Suprapubic skin (tissue), 4 donors: ENCODE data around the gene MYO3A. TPM values are rescaled to one million over a fixed set of nuclear protein-coding genes. Genes with fewer than 3 reads are reported as not detected.

Source experiments
- DNase-seq, 2 donors: peaks; one replicate each; pipeline ENCODE4 v3.0.0-alpha.2; 2019; ENCODE audit warnings: low spot score in 2 of 2
- H3K27ac ChIP-seq: fragments of 200-600 bp; sonication (generic); one replicate; pipeline ENCODE4 v1.5.1; 2019
- H3K27me3 ChIP-seq: fragments of 200-600 bp; sonication (generic); one replicate; pipeline ENCODE4 v1.5.1; 2019
- H3K36me3 ChIP-seq: fragments of 200-600 bp; sonication (generic); one replicate; pipeline ENCODE4 v1.5.1; 2019
- H3K4me1 ChIP-seq: fragments of 200-600 bp; sonication (generic); one replicate; pipeline ENCODE4 v1.5.1; 2019
- H3K4me3 ChIP-seq: fragments of 200-600 bp; sonication (generic); one replicate; pipeline ENCODE4 v1.5.1; 2019; ENCODE audit warnings: mild to moderate bottlenecking
- H3K9me3 ChIP-seq: fragments of 200-600 bp; sonication (generic); one replicate; pipeline ENCODE4 v1.5.1; 2019
- EP300 ChIP-seq: sonication (generic); formaldehyde crosslinking; IDR thresholded peaks from one replicate; pipeline ENCODE4 v1.6.1; 2017; ENCODE audit warnings: antibody characterized with exemption
- POLR2A ChIP-seq, 2 donors: fragments of 450-650 bp; IDR thresholded peaks; one replicate each; pipeline ENCODE4 v1.6.1; 2017; ENCODE audit warnings: antibody characterized with exemption in 2 of 2, mild to moderate bottlenecking in 2 of 2, moderate library complexity in 2 of 2
- POLR2AphosphoS5 ChIP-seq, 3 donors: sonication (generic); formaldehyde crosslinking; IDR thresholded peaks; one replicate each; pipeline ENCODE4 v1.6.1; 2017; ENCODE audit warnings: antibody characterized with exemption in 3 of 3
- WGBS: methylation state at CpG from one replicate; pipeline ENCODE4 v1.1.5; 2018; 5-methylcytosine and 5-hydroxymethylcytosine counted together
- total RNA-seq, 4 donors: library from RNA; depleted of rRNA; stranded (reverse); fragments of >200 nt; gene quantifications; one replicate each; pipeline ENCODE4 v1.1.0, GENCODE V29; 2016
- TF ChIP-seq, protein P1 (sequence below), 2 donors: fragments of 200-600 bp in 1 of 2; fragments of 450-650 bp in 1 of 2; sonication (generic) in 1 of 2; IDR thresholded peaks; one replicate each; pipeline ENCODE4 v1.5.1; 2016 to 2019; ENCODE audit warnings: antibody characterized with exemption in 2 of 2, mild to moderate bottlenecking in 1 of 2, moderate library complexity in 1 of 2

The MYO3A gene
- total RNA-seq, 4 donors from 2014 or later: 1.4 to 8.1 (median 3.9) TPM

DNA sequence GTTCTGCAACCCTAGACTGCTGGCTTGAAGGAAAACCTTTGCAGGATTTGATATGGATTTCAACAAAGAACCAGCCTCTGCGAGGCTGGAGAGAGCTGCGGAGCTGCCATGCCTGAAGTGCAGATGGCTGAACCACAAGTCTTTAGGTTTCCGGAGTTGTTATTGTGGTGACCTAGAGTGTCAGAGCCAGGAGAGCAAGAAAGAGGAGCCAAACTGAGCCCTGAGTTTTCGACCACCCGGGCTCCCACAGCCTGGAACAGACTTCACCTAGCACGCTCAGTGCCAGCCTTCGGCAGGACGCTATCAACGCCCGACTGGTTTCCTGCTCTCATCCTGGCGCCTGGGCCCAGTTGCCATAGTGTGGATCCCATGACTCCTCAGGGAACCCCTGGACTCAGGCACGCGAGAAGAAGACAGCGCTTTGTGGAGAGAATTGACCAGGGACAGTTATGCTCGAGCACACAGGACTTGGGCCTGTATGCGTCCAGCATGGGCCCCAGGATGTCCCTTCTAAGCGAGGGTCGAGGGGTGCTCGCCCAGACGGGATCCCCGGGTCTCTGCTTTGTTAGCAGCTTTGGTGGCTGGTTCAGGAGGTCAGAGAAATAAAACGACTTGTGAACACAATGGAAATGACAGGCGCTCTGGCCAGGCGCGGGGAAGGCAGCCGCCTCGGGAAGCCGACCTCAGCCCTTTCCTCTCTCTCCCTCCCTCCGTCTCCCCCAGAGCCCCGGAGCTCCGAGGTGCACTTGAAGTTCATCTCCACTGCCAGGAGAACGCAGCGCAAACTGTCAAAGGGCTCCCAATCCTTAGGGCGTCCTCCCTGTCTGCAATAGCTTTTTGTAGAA is 280.7 kb downstream of the MYO3A start:
- H3K9me3 ChIP-seq: no peaks in the 10 kb centered on the region
- H3K4me3 ChIP-seq: peak overlapping the region; percentile 28
- no peak for DNase-seq
- no peak overlapping the region for H3K27ac ChIP-seq
- peaks cover 40% of the 10 kb centered on the region for H3K4me1 ChIP-seq
- WGBS: 6% methylated on average over 24 of the region's 34 CpGs
- no peaks in the 10 kb centered on the region for H3K36me3 ChIP-seq
- TF ChIP-seq POLR2AphosphoS5 (IDR thresholded peaks at IDR 0.05) (no peak), EP300 (no peak), POLR2A (IDR thresholded peaks at IDR 0.05) (no peak)
- TF ChIP-seq, protein P1, sequence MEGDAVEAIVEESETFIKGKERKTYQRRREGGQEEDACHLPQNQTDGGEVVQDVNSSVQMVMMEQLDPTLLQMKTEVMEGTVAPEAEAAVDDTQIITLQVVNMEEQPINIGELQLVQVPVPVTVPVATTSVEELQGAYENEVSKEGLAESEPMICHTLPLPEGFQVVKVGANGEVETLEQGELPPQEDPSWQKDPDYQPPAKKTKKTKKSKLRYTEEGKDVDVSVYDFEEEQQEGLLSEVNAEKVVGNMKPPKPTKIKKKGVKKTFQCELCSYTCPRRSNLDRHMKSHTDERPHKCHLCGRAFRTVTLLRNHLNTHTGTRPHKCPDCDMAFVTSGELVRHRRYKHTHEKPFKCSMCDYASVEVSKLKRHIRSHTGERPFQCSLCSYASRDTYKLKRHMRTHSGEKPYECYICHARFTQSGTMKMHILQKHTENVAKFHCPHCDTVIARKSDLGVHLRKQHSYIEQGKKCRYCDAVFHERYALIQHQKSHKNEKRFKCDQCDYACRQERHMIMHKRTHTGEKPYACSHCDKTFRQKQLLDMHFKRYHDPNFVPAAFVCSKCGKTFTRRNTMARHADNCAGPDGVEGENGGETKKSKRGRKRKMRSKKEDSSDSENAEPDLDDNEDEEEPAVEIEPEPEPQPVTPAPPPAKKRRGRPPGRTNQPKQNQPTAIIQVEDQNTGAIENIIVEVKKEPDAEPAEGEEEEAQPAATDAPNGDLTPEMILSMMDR (IDR thresholded peaks at IDR 0.05): no peak
- peaks cover 92% of the 10 kb centered on the region for H3K27me3 ChIP-seq

DNA sequence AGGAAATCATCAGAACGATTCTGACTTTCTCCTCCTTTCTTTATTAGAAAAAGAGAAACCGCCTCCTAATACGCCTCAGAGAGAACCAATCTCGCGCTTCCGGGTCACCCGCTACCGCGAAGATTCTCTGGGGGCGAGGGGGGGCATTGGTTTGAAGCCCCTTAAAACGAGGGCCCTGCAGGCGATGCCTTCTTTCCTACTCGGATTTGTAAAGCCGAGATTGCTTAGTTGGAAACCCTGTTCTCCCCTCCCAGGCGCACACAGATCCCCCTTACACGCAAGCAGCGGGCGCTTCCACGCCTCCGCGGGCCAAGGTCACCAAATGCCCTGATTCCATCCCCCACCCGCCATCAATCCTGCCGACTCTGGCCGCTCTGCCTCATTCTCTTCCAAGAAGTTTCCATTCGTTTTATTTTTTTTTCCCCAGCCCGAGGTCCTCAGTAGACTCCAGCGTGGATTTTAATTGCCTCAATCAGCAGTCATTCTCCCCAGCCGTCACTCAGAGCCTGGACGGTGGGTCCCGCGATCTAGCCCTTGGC is 281.4 kb downstream of the MYO3A start:
- Histone ChIP-seq H3K4me3 (peak overlapping the region; percentile 28), H3K27me3 (peaks cover 92% of the 10 kb centered on the region), H3K9me3 (no peaks in the 10 kb centered on the region), H3K27ac (no peak overlapping the region), H3K4me1 (peaks cover 40% of the 10 kb centered on the region), H3K36me3 (no peaks in the 10 kb centered on the region)
- WGBS: 1% methylated on average over 31 of the region's 31 CpGs
- TF ChIP-seq EP300 (no peak), POLR2A (IDR thresholded peaks at IDR 0.05) (no peak), POLR2AphosphoS5 (IDR thresholded peaks at IDR 0.05) (no peak)
- TF ChIP-seq, protein P1 (IDR thresholded peaks at IDR 0.05): no peak
- no peak for DNase-seq

DNA sequence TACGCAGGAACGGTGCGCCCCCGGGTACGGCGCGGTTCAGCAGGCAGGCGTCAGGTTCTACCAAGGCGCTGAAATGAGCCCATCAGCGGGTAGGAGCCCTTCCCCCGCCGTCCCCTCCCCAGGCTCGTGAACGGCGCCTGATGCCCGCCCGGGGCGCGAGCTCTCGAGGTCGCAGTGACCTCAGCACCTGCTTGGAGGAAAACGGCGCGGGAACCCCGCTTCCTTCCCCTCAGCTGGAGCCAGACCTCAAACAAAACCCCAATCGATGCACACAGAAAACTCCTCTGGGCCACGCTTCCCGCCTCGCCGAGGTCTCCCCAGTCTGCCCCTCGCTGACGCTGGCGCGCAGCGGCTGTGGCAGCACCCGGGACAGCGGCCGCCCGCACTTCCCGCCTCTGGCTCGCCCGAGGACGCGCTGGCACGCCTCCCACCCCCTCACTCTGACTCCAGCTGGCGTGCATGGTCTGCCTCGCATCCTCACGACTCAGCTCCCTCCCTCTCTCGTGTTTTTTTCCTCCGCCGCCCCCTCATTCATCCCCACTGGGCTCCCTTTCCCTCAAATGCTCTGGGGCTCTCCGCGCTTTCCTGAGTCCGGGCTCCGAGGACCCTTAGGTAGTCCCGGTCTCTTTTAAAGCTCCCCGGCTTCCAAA is 282.0 kb downstream of the MYO3A start:
- Histone ChIP-seq H3K4me1 (peaks cover 40% of the 10 kb centered on the region), H3K27me3 (peaks cover 96% of the 10 kb centered on the region), H3K27ac (no peak overlapping the region), H3K9me3 (no peaks in the 10 kb centered on the region), H3K36me3 (no peaks in the 10 kb centered on the region), H3K4me3 (peak overlapping the region; percentile 28)
- no peak for TF ChIP-seq POLR2AphosphoS5 (IDR thresholded peaks at IDR 0.05)
- TF ChIP-seq, protein P1 (IDR thresholded peaks at IDR 0.05): no peak
- TF ChIP-seq POLR2A (IDR thresholded peaks at IDR 0.05): no peak
- TF ChIP-seq EP300: no peak
- DNase-seq: no peak
- WGBS: 1% methylated on average over 28 of the region's 57 CpGs

- Histone ChIP-seq H3K36me3 (no peaks in the 10 kb centered on the region), H3K27ac (no peak within 1 kb of the TSS), H3K4me3 (peak within 1 kb of the TSS; percentile 28), H3K4me1 (peaks cover 39% of the 10 kb centered on the region), H3K9me3 (no peaks in the 10 kb centered on the region), H3K27me3 (peaks cover 100% of the 10 kb centered on the region)
- TF ChIP-seq POLR2A (IDR thresholded peaks at IDR 0.05): no peak
- TF ChIP-seq, protein P1 (IDR thresholded peaks at IDR 0.05): no peak
- TF ChIP-seq EP300: no peak
- TF ChIP-seq POLR2AphosphoS5 (IDR thresholded peaks at IDR 0.05): no peak
- WGBS: 5% methylated on average over 24 of the region's 60 CpGs
- DNase-seq: no peak
Measured at GRCh38 chr10:26216585-26217395, 282.8 kb downstream of the MYO3A start, which contains the start of gene GAD2. Gene GAD2, plus strand, starts transcription at chr10:26216774. Its CDS starts 36 bp downstream, at chr10:26216810.
